Stomach (tissue), 9 donors: Measurements from ENCODE around the gene COL5A1. TPM values are rescaled to one million over a fixed set of nuclear protein-coding genes. Genes with fewer than 3 reads are reported as not detected.

Source experiments
- DNase-seq, 2 donors: peaks; one replicate each; pipeline versions ENCODE4 v3.0.0 to v3.0.0-alpha.2; 2013 to 2019
- H3K27ac ChIP-seq, 5 donors: fragments of 200-600 bp in 4 of 5; sonication (generic) in 4 of 5; one replicate each; pipeline ENCODE4 v1.5.1; 2013 to 2019; ENCODE audit warnings: mild to moderate bottlenecking in 1 of 5, moderate library complexity in 1 of 5
- H3K27me3 ChIP-seq, 3 donors: fragments of 200-600 bp; sonication (generic); one replicate each; pipeline ENCODE4 v1.5.1; 2017 to 2019; ENCODE audit warnings: mixed run types in 1 of 3
- H3K36me3 ChIP-seq, 4 donors: fragments of 200-600 bp; sonication (generic); 1 replicate in 3 of 4; 2 replicates in 1 of 4; pipeline ENCODE4 v1.5.1; 2016 to 2019
- H3K4me1 ChIP-seq, 4 donors: fragments of 200-600 bp; sonication (generic); one replicate each; pipeline ENCODE4 v1.5.1; 2016 to 2019
- H3K4me3 ChIP-seq, 4 donors: fragments of 200-600 bp; sonication (generic) in 3 of 4; one replicate each; pipeline ENCODE4 v1.5.1; 2016 to 2019; ENCODE audit warnings: mild to moderate bottlenecking in 1 of 4
- H3K9me3 ChIP-seq, 4 donors: fragments of 200-600 bp; sonication (generic); one replicate each; pipeline ENCODE4 v1.5.1; 2016 to 2019
- CTCF ChIP-seq, 7 experiments: fragments of 450-650 bp in 4 of 7; fragments of 200-600 bp in 3 of 7; sonication (generic) in 3 of 7; IDR thresholded peaks; one replicate each; pipeline ENCODE4 v1.5.1; 2016 to 2019; ENCODE audit warnings: antibody characterized with exemption in 7 of 7, control low read depth in 2 of 7, mild to moderate bottlenecking in 1 of 7
- EP300 ChIP-seq: sonication (generic); formaldehyde crosslinking; IDR thresholded peaks from one replicate; pipeline ENCODE4 v1.6.1; 2017; ENCODE audit warnings: antibody characterized with exemption
- POLR2A ChIP-seq, 4 donors: fragments of 450-650 bp; IDR thresholded peaks; one replicate each; pipeline ENCODE4 v1.6.1; 2016; ENCODE audit warnings: antibody characterized with exemption in 4 of 4, control low read depth in 2 of 4, mild to moderate bottlenecking in 1 of 4, moderate library complexity in 1 of 4
- POLR2AphosphoS5 ChIP-seq, 3 donors: sonication (generic); formaldehyde crosslinking; IDR thresholded peaks; one replicate each; pipeline ENCODE4 v1.6.1; 2016; ENCODE audit warnings: antibody characterized with exemption in 3 of 3
- WGBS, 5 donors: extraction: QIAGEN DNeasy Blood & Tissue Kit in 3 of 5; methylation state at CpG; one replicate each; pipeline versions ENCODE4 v1.1.5 to v1.1.7; 2013 to 2018; 5-methylcytosine and 5-hydroxymethylcytosine counted together
- intact Hi-C: fragments of 100-400 bp; cut with DNase I; formaldehyde crosslinking; loops from one replicate; pipeline ENCODE4 v1.15.1; 2023; ENCODE audit warnings: low total_unique reads
- polyA plus RNA-seq, 3 donors: library from polyadenylated mRNA; stranded (reverse); fragments of 200-250 nt; gene quantifications; one replicate each; pipeline ENCODE4 v1.2.3, GENCODE V29; 2013
- total RNA-seq, 5 donors: library from RNA; depleted of rRNA; stranded (reverse); fragments of >200 nt; gene quantifications; one replicate each; pipeline versions ENCODE4 v1.1.0 to v1.2.3, GENCODE V29; 2014 to 2016
- donor health status: healthy with polysubstance abuse.
- donor health status: Bipolar disorder and iron deficiency.
- donor health status: healthy.

The COL5A1 gene
- total and polyA plus RNA-seq, 8 donors: 7.3 to 205 (median 26.4) TPM

- Histone ChIP-seq H3K9me3 (peaks cover 0 to 17% (median 3%) of the 10 kb centered on the region in 4 donors), H3K27ac (no peak overlapping the region), H3K4me1 (no peaks in the 10 kb centered on the region), H3K27me3 (no peaks in the 10 kb centered on the region), H3K4me3 (no peak overlapping the region), H3K36me3 (peaks cover 6 to 46% (median 27%) of the 10 kb centered on the region in 4 donors)
- no peak for TF ChIP-seq POLR2A (IDR thresholded peaks at IDR 0.05)
- WGBS, 5 donors: 82 to 90% (median 89%) methylated on average over 11 to 16 of the region's 16 CpGs
- intact Hi-C loops: no loop called here
- no peak for DNase-seq
Observed at GRCh38 chr9:134846187-134846586, 204.6 kb downstream of the COL5A1 start.

- H3K27ac ChIP-seq: no peak overlapping the region
- no peaks in the 10 kb centered on the region for H3K27me3 ChIP-seq
- H3K36me3 ChIP-seq: peaks cover 6 to 41% (median 25%) of the 10 kb centered on the region in 4 donors
- DNase-seq: no peak
- peaks cover 0 to 17% (median 4%) of the 10 kb centered on the region in 4 donors for H3K9me3 ChIP-seq
- TF ChIP-seq EP300 (no peak), CTCF (IDR thresholded peaks at IDR 0.05) (no peak), POLR2AphosphoS5 (IDR thresholded peaks at IDR 0.05) (no peak), POLR2A (IDR thresholded peaks at IDR 0.05) (no peak)
- no peak overlapping the region for H3K4me3 ChIP-seq
- 76 to 90% (median 81%) methylated on average over 1 of the region's 1 CpG for WGBS, 5 donors
- intact Hi-C loops: no loop called here
- H3K4me1 ChIP-seq: no peaks in the 10 kb centered on the region
Observed at GRCh38 chr9:134846699-134847098, 205.1 kb downstream of the COL5A1 start.

- H3K4me3 ChIP-seq: no peak overlapping the region
- DNase-seq: no peak
- peaks cover 0 to 17% (median 4%) of the 10 kb centered on the region in 4 donors for H3K9me3 ChIP-seq
- H3K27me3 ChIP-seq: no peaks in the 10 kb centered on the region
- H3K4me1 ChIP-seq: no peaks in the 10 kb centered on the region
- intact Hi-C loops: no loop called here
- WGBS, 5 donors: 74 to 84% (median 81%) methylated on average over 3 of the region's 3 CpGs
- peaks cover 5 to 37% (median 22%) of the 10 kb centered on the region in 4 donors for H3K36me3 ChIP-seq
- TF ChIP-seq POLR2A (IDR thresholded peaks at IDR 0.05): no peak
- no peak overlapping the region for H3K27ac ChIP-seq
Observed at GRCh38 chr9:134847138-134847537, 205.5 kb downstream of the COL5A1 start.

GRCh38 chr9:134847752-134848432 lies 206.3 kb downstream of the COL5A1 start:
- DNase-seq: no peak
- intact Hi-C loops: no loop called here
- H3K36me3 ChIP-seq: peaks cover 0 to 29% (median 15%) of the 10 kb centered on the region in 4 donors
- WGBS, 5 donors: 71 to 81% (median 75%) methylated on average over 11 to 16 of the region's 16 CpGs
- TF ChIP-seq POLR2A (IDR thresholded peaks at IDR 0.05): no peak
- no peak for TF ChIP-seq EP300
- no peak for TF ChIP-seq CTCF (IDR thresholded peaks at IDR 0.05)
- TF ChIP-seq POLR2AphosphoS5 (IDR thresholded peaks at IDR 0.05): no peak
- H3K9me3 ChIP-seq: peaks cover 0 to 17% (median 4%) of the 10 kb centered on the region in 4 donors
- no peak overlapping the region for H3K27ac ChIP-seq
- H3K27me3 ChIP-seq: peaks cover 0 to 1% (median 0%) of the 10 kb centered on the region in 3 donors
- no peaks in the 10 kb centered on the region for H3K4me1 ChIP-seq
- H3K4me3 ChIP-seq: no peak overlapping the region

- Histone ChIP-seq H3K27ac (no peak overlapping the region), H3K27me3 (peaks cover 0 to 4% (median 0%) of the 10 kb centered on the region in 3 donors), H3K4me3 (no peak overlapping the region), H3K36me3 (peaks cover 0 to 23% (median 10%) of the 10 kb centered on the region in 4 donors), H3K9me3 (peaks cover 0 to 17% (median 4%) of the 10 kb centered on the region in 4 donors), H3K4me1 (no peaks in the 10 kb centered on the region)
- intact Hi-C loops: no loop called here
- TF ChIP-seq EP300 (no peak), POLR2A (IDR thresholded peaks at IDR 0.05) (no peak), CTCF (IDR thresholded peaks at IDR 0.05) (no peak), POLR2AphosphoS5 (IDR thresholded peaks at IDR 0.05) (no peak)
- no peak for DNase-seq
- 85 to 91% (median 87%) methylated on average over 7 to 10 of the region's 10 CpGs; no CpG with 5 or more reads in 1 of the 5 donors for WGBS, 5 donors
Observed at GRCh38 chr9:134848504-134848903, 206.9 kb downstream of the COL5A1 start.
